Prostate gland (tissue), 2 donors: ENCODE results near the gene DNMT3A. TPM values are rescaled to one million over a fixed set of nuclear protein-coding genes. Genes with fewer than 3 reads are reported as not detected.

Source experiments
- DNase-seq: peaks from one replicate; pipeline ENCODE4 v3.0.0-alpha.2; 2019; ENCODE audit warnings: low spot score
- H3K27ac ChIP-seq, 2 donors: fragments of 200-600 bp; sonication (generic); 2 replicates each; pipeline ENCODE4 v1.5.1; 2017 to 2019
- H3K27me3 ChIP-seq: fragments of 200-600 bp; sonication (generic); replicated peaks from 2 replicates; pipeline ENCODE4 v1.5.1; 2019; ENCODE audit not compliant: insufficient read depth
- H3K36me3 ChIP-seq, 2 donors: fragments of 200-600 bp; sonication (generic); 1 replicate in 1 of 2; 2 replicates in 1 of 2; pipeline versions ENCODE4 v1.5.1 to v1.8.1; 2017 to 2019
- H3K4me1 ChIP-seq: fragments of 200-600 bp; sonication (generic); replicated peaks from 2 replicates; pipeline ENCODE4 v1.5.1; 2019
- H3K4me3 ChIP-seq, 2 donors: fragments of 200-600 bp; sonication (generic); 2 replicates each; pipeline ENCODE4 v1.5.1; 2017 to 2019
- H3K9me3 ChIP-seq: fragments of 200-600 bp; sonication (generic); 2 replicates; pipeline ENCODE4 v1.5.1; 2017
- POLR2A ChIP-seq: fragments of 450-650 bp; IDR thresholded peaks from one replicate; pipeline ENCODE4 v1.6.1; 2016; ENCODE audit warnings: antibody characterized with exemption, mild to moderate bottlenecking
- POLR2AphosphoS5 ChIP-seq: sonication (generic); formaldehyde crosslinking; IDR thresholded peaks from one replicate; pipeline ENCODE4 v1.6.1; 2017; ENCODE audit warnings: antibody characterized with exemption
- WGBS: methylation state at CpG from one replicate; pipeline ENCODE4 v1.1.5; 2018; 5-methylcytosine and 5-hydroxymethylcytosine counted together
- intact Hi-C: fragments of 100-400 bp; cut with DNase I; formaldehyde crosslinking; loops from one replicate; pipeline ENCODE4 v1.14.2; 2022
- total RNA-seq, 2 donors: library from RNA; depleted of rRNA; stranded (reverse); fragments of >200 nt; gene quantifications; one replicate each; pipeline ENCODE4 v1.1.0, GENCODE V29; 2016
- TF ChIP-seq, protein P1 (sequence below), 4 experiments: fragments of 200-600 bp in 2 of 4; fragments of 450-650 bp in 2 of 4; sonication (generic) in 2 of 4; IDR thresholded peaks; 1 replicate in 3 of 4; 2 replicates in 1 of 4; pipeline ENCODE4 v1.5.1; 2016 to 2019; ENCODE audit warnings: antibody characterized with exemption in 4 of 4, mild to moderate bottlenecking in 2 of 4, moderate library complexity in 2 of 4

The DNMT3A gene
- total RNA-seq, 2 donors from 2014 or later: 8.7 to 28.2 TPM

DNA sequence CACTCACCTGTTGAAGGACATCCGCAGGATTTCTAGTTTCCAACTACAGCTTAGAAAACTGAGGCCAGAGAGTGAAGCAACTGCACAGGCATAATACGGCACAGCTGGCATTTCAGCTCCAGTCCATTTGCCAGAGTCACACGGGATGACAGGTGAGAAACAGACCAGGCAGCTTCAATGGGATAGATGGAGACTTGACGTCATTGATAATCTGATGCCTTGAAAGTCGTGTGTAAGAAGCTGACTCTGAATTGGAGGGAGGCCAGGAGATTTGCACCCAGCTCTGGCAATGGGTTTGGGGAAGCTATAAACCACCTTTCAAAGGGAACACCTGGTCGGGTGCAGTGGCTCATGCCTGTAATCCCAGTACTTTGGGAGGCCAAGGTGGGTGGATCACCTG lies 12.4 kb upstream of the DNMT3A start:
- H3K36me3 ChIP-seq: no peaks in the 10 kb centered on the region

DNA sequence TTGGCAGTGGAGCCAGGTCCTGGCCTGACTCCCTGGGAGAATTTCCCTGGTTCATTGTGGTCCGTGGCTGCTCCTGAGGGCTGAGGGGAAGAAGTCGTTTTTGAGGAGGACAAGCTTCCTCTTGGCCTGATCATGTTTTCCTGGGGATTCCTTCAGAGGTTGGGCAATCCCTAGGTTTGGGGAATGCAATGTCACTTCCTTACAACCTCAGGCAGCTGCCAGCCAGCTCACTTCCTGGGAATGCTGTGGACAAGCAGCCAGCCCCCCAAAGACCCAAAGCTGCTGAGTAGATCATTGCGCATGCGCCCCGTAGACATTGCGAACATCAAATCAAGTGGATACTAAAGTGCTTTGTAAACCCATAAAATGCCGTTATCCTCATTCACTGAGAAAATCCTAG lies 7.7 kb upstream of the DNMT3A start:
- Histone ChIP-seq H3K27ac (no peak overlapping the region), H3K4me1 (no peaks in the 10 kb centered on the region), H3K36me3 (no peaks in the 10 kb centered on the region), H3K9me3 (no peaks in the 10 kb centered on the region), H3K4me3 (no peak overlapping the region), H3K27me3 (no peaks in the 10 kb centered on the region)
- 72% methylated on average over 7 of the region's 7 CpGs for WGBS
- TF ChIP-seq POLR2A: no peak
- TF ChIP-seq, protein P1, sequence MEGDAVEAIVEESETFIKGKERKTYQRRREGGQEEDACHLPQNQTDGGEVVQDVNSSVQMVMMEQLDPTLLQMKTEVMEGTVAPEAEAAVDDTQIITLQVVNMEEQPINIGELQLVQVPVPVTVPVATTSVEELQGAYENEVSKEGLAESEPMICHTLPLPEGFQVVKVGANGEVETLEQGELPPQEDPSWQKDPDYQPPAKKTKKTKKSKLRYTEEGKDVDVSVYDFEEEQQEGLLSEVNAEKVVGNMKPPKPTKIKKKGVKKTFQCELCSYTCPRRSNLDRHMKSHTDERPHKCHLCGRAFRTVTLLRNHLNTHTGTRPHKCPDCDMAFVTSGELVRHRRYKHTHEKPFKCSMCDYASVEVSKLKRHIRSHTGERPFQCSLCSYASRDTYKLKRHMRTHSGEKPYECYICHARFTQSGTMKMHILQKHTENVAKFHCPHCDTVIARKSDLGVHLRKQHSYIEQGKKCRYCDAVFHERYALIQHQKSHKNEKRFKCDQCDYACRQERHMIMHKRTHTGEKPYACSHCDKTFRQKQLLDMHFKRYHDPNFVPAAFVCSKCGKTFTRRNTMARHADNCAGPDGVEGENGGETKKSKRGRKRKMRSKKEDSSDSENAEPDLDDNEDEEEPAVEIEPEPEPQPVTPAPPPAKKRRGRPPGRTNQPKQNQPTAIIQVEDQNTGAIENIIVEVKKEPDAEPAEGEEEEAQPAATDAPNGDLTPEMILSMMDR (IDR thresholded peaks at IDR 0.05): no peak
- no peak for TF ChIP-seq POLR2AphosphoS5
- intact Hi-C loops: loop anchor here (10.0 kb wide), 1 partner anchor 315 kb away; no protein-coding TSS in a partner anchor
- DNase-seq: no peak

More for the DNA sequence above, 12.4 kb upstream of the DNMT3A start:
- H3K27me3 ChIP-seq: no peaks in the 10 kb centered on the region
- intact Hi-C loops: no loop called here
- TF ChIP-seq POLR2A: no peak
- TF ChIP-seq POLR2AphosphoS5: no peak
- TF ChIP-seq, protein P1 (IDR thresholded peaks at IDR 0.05): no peak
- no peak for DNase-seq
- H3K27ac ChIP-seq: no peak overlapping the region
- H3K4me1 ChIP-seq: no peaks in the 10 kb centered on the region
- H3K4me3 ChIP-seq: no peak overlapping the region
- WGBS: 70% methylated on average over 6 of the region's 6 CpGs
- H3K9me3 ChIP-seq: no peaks in the 10 kb centered on the region

DNA sequence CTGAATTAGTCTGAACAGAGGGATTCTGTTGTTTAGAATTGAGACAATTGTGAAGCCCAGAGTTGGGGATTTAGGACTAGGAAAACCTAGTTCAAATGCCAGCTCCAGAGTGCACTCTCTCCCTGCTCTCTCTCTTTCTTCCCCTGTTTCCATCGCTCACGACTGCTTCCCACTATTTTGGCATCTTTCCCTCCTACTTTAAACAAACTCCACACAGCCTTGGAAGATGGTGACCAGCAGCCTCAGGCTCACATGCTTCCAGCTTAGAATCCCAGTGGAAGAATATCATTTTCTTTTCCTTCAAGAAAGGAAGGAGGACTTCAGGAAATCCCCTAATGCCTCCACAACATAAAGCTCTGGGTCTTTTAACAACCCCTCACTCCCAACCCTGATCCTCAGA lies 6.1 kb upstream of the DNMT3A start:
- H3K36me3 ChIP-seq: no peaks in the 10 kb centered on the region
- intact Hi-C loops: loop anchor here (10.0 kb wide), 1 partner anchor 317 kb away; no protein-coding TSS in a partner anchor
- no peak overlapping the region for H3K27ac ChIP-seq
- WGBS: 16% methylated on average over 2 of the region's 2 CpGs
- H3K4me1 ChIP-seq: no peaks in the 10 kb centered on the region
- no peaks in the 10 kb centered on the region for H3K9me3 ChIP-seq
- no peak overlapping the region for H3K4me3 ChIP-seq
- TF ChIP-seq, protein P1 (IDR thresholded peaks at IDR 0.05): no peak
- TF ChIP-seq POLR2A (no peak), POLR2AphosphoS5 (no peak)
- DNase-seq: no peak
- no peaks in the 10 kb centered on the region for H3K27me3 ChIP-seq

DNA sequence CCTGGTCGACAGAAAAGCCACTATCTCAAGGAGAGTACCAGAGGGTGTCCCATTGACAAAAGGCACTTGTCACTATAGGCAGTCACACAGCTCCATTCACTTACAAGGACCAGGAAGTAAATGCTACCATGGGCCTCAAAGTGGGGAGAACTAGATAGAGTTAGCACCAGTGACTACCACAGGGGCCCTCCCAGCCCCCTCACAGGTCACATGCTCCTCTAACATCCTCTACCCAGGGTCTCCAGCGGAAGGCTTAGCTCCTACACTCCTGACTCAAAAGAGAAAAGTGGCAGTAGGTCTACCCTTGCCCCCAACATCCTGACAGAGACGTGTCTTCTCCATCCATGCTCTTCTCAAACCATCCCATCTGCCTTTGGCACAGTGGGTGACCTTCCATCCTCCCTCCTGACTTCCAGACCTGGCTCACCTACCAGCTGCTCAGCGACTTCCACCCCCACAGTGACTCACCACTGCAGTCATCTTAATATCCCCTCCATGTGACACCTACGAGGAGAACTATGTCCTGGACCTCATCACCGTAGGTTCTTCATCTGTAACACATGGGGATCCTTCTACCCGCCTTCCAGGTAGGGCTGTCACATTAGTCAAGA lies 5.6 kb upstream of the DNMT3A start:
- no peaks in the 10 kb centered on the region for H3K36me3 ChIP-seq
- H3K9me3 ChIP-seq: no peaks in the 10 kb centered on the region
- H3K4me1 ChIP-seq: no peaks in the 10 kb centered on the region
- WGBS: 78% methylated on average over 7 of the region's 7 CpGs
- H3K4me3 ChIP-seq: no peak overlapping the region
- intact Hi-C loops: loop anchor here (10.0 kb wide), 1 partner anchor 317 kb away; no protein-coding TSS in a partner anchor
- DNase-seq: no peak
- no peak overlapping the region for H3K27ac ChIP-seq
- TF ChIP-seq, protein P1 (IDR thresholded peaks at IDR 0.05): no peak
- TF ChIP-seq POLR2A: no peak
- TF ChIP-seq POLR2AphosphoS5: no peak
- no peaks in the 10 kb centered on the region for H3K27me3 ChIP-seq
